B cell (primary cell): ENCODE data around the gene BBX.

ENCODE experiments used
- CTCF ChIP-seq: fragments of 200-600 bp; IDR thresholded peaks from one replicate; pipeline ENCODE4 v1.8.0; 2022; ENCODE audit warnings: antibody characterized with exemption, mild to moderate bottlenecking
- EZH2 ChIP-seq: IDR thresholded peaks from 2 replicates; pipeline ENCODE4 v1.6.1; 2012; ENCODE audit warnings: borderline replicate concordance, low read depth, mild to moderate bottlenecking, moderate library complexity, low read length; ENCODE audit not compliant: insufficient read depth, poor library complexity, severe bottlenecking

- TF ChIP-seq CTCF (no peak), EZH2 (no peak)
Measured at GRCh38 chr3:107561980-107562379, 39.2 kb downstream of the BBX start.
